GM12865 (cell line): Measurements from ENCODE around the gene CNTF.

ENCODE experiments used
- DNase-seq: peaks from one replicate; pipeline ENCODE4 v3.0.0; 2010; ENCODE audit warnings: low read depth
- H3K4me3 ChIP-seq: 2 replicates; pipeline ENCODE4 v1.5.1; 2011; ENCODE audit warnings: mild to moderate bottlenecking, low read depth, low read length, control low read depth
- TF ChIP-seq, protein P1 (sequence below): IDR thresholded peaks from 2 replicates; pipeline ENCODE4 v1.5.1; 2011; ENCODE audit warnings: low read length, control low read depth, low read depth, inconsistent platforms; ENCODE audit not compliant: insufficient read depth; ENCODE audit errors: missing control alignments

The CNTF gene

DNA sequence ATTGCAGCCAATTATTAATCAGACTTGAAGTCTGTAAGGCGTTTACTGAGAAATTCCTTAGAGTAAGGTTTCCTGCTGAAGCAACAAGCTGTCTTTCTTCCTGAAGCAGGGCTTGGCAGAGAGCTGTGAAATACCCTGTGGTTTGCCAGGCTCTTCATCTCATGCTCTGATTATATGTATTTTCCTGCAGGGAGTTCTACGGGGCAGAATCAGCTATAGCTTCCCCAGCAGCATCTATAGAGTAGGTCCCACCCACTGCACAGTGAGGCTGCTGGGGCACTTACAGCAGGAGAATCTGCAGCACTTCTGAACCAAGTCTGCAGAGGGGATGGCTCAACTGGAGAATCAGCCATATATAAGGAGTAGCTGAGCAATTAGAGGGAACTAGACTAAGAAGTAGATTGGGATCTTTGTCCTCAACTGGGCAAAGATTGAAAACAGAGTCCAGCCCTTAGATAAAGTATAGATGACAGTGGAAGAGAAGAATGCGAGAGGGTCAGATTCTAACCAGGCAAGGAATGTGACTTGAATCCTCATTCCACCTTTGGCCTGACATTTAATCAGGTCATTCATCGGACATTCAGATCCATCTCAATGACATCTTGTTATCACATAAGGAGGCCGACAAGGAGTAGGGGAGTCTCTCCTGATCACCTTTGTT, 37.6 kb downstream of the CNTF start:
- TF ChIP-seq, protein P1, sequence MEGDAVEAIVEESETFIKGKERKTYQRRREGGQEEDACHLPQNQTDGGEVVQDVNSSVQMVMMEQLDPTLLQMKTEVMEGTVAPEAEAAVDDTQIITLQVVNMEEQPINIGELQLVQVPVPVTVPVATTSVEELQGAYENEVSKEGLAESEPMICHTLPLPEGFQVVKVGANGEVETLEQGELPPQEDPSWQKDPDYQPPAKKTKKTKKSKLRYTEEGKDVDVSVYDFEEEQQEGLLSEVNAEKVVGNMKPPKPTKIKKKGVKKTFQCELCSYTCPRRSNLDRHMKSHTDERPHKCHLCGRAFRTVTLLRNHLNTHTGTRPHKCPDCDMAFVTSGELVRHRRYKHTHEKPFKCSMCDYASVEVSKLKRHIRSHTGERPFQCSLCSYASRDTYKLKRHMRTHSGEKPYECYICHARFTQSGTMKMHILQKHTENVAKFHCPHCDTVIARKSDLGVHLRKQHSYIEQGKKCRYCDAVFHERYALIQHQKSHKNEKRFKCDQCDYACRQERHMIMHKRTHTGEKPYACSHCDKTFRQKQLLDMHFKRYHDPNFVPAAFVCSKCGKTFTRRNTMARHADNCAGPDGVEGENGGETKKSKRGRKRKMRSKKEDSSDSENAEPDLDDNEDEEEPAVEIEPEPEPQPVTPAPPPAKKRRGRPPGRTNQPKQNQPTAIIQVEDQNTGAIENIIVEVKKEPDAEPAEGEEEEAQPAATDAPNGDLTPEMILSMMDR, result no peak
- H3K4me3 ChIP-seq, result no peak overlapping the region
- no peak for DNase-seq

- TF ChIP-seq, protein P1, result no peak
- H3K4me3 ChIP-seq, result no peak overlapping the region
- no peak for DNase-seq
Measured at GRCh38 chr11:58671983-58672633, 49.6 kb downstream of the CNTF start.

DNA sequence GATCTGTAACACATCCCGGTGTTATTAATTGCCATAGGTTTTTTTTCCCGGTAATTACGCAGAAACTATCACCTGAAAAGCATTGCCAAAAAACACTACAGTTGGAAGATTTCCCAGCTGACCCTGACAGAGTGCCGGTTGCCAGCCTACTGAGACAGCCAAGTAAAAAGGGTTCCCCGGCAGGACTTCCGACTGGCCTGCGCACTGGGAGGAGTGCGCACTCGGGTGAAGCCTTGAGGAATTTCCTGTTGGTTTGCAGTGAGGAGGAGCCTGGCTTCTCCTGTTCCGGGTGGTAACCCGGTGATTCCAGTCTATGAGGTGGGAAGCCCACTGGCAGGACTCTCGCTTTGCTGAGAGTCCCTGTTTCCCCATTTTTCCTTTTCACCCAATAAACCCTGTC, 52.1 kb downstream of the CNTF start:
- TF ChIP-seq, protein P1, result no peak
- no peak overlapping the region for H3K4me3 ChIP-seq
- no peak for DNase-seq
